CD4-positive, alpha-beta T cell (primary cell): Measurements from ENCODE around the gene MAPK11. TPM values are rescaled to one million over a fixed set of nuclear protein-coding genes. Genes with fewer than 3 reads are reported as not detected.

Source experiments
- ATAC-seq: fragments of 200-7000 bp; cut with Tn5 transposase; one replicate; pipeline ENCODE4 v1.10.0; 2022; ENCODE audit warnings: mild to moderate bottlenecking; ENCODE audit not compliant: poor library complexity
- CTCF ChIA-PET: fragments of 350-600 bp; sonication (Branson Sonifier 250); formaldehyde crosslinking; loops from one replicate; lab custom pipeline; 2021; ENCODE audit warnings: antibody characterized with exemption, inconsistent platforms; lab: Charles Lee
- POLR2A ChIA-PET: fragments of 350-600 bp; sonication (Branson Sonifier 250); formaldehyde crosslinking; loops from one replicate; lab custom pipeline; 2021; ENCODE audit warnings: antibody characterized with exemption, inconsistent platforms; lab: Charles Lee
- DNase-seq, 14 experiments: peaks; one replicate each; pipeline ENCODE4 v3.0.0-alpha.2; 2013 to 2020; ENCODE audit warnings: mixed read lengths in 2 of 14
- H3K27ac ChIP-seq, 2 donors: one replicate each; pipeline versions ENCODE4 v1.5.1 to v1.7.0; 2013; ENCODE audit warnings: low read length in 2 of 2, low read depth in 1 of 2, mild to moderate bottlenecking in 1 of 2
- H3K27me3 ChIP-seq, 2 experiments: 1 replicate in 1 of 2; 2 replicates in 1 of 2; pipeline versions ENCODE4 v1.6.1 to v1.7.0; 2013; ENCODE audit warnings: low read length in 2 of 2, control low read depth in 1 of 2, mild to moderate bottlenecking in 1 of 2, moderate library complexity in 1 of 2; ENCODE audit not compliant: insufficient read depth in 2 of 2, control insufficient read depth in 1 of 2
- H3K36me3 ChIP-seq: one replicate; pipeline ENCODE4 v1.6.1; 2013; ENCODE audit warnings: low read length, control low read depth; ENCODE audit not compliant: insufficient read depth
- H3K4me1 ChIP-seq: one replicate; pipeline ENCODE4 v1.6.1; 2013; ENCODE audit warnings: low read length, control low read depth; ENCODE audit not compliant: insufficient read depth
- H3K4me3 ChIP-seq: one replicate; pipeline ENCODE4 v1.5.1; 2013; ENCODE audit warnings: mild to moderate bottlenecking, low read length, moderate library complexity
- H3K9me3 ChIP-seq, 2 experiments: 1 replicate in 1 of 2; 2 replicates in 1 of 2; pipeline versions ENCODE4 v1.6.1 to v1.7.0; 2013; ENCODE audit warnings: low read length in 2 of 2, mild to moderate bottlenecking in 2 of 2, control low read depth in 1 of 2, moderate library complexity in 1 of 2; ENCODE audit not compliant: control insufficient read depth in 1 of 2, insufficient read depth in 1 of 2
- H3K27ac Mint-ChIP-seq: one replicate; pipeline ENCODE4 v1.8.0; 2020; ENCODE audit warnings: mixed read lengths
- H3K27me3 Mint-ChIP-seq: one replicate; pipeline ENCODE4 v1.8.0; 2021; ENCODE audit warnings: mixed read lengths
- H3K36me3 Mint-ChIP-seq: one replicate; pipeline ENCODE4 v1.8.0; 2021; ENCODE audit warnings: low read depth, mixed read lengths
- H3K4me1 Mint-ChIP-seq: one replicate; pipeline ENCODE4 v1.8.0; 2021; ENCODE audit warnings: low read depth, mixed read lengths
- H3K4me3 Mint-ChIP-seq: one replicate; pipeline ENCODE4 v1.8.0; 2020; ENCODE audit warnings: mild to moderate bottlenecking, mixed read lengths
- H3K9me3 Mint-ChIP-seq: one replicate; pipeline ENCODE4 v1.8.0; 2020; ENCODE audit warnings: mixed read lengths
- intact Hi-C, 2 experiments: fragments of 100-400 bp; cut with DNase I in 1 of 2; cut with micrococcal nuclease in 1 of 2; formaldehyde crosslinking; loops; one replicate each; pipeline versions ENCODE4 v1.15.1 to v1.9.0; 2023 to 2025; cut with DNase I, micrococcal nuclease
- total RNA-seq, 174 experiments: library from RNA in 2 of 174; stranded (reverse) in 2 of 174; gene quantifications; one replicate each; pipeline ENCODE4 v1.2.3 and lab custom pipeline; 2021 to 2026
- TF ChIP-seq, protein P1 (sequence below): fragments of 200-600 bp; IDR thresholded peaks from one replicate; pipeline ENCODE4 v1.8.0; 2022; ENCODE audit warnings: antibody characterized with exemption, mild to moderate bottlenecking

Gene MAPK11
- total RNA-seq, 2 experiments from 2014 or later: 4.2 to 4.9 TPM

GRCh38 chr22:50302041-50302541 lies 31.9 kb upstream of the MAPK11 start:
- peaks cover 43% of the 10 kb centered on the region for H3K27me3 Mint-ChIP-seq
- intact Hi-C loops: no loop called here
- no peak overlapping the region for H3K27ac ChIP-seq
- no peaks in the 10 kb centered on the region for H3K36me3 Mint-ChIP-seq
- no peak overlapping the region for H3K27ac Mint-ChIP-seq
- CTCF ChIA-PET: no interaction called here
- peaks cover 42 to 44% of the 10 kb centered on the region in 2 experiments for H3K27me3 ChIP-seq
- TF ChIP-seq, protein P1, sequence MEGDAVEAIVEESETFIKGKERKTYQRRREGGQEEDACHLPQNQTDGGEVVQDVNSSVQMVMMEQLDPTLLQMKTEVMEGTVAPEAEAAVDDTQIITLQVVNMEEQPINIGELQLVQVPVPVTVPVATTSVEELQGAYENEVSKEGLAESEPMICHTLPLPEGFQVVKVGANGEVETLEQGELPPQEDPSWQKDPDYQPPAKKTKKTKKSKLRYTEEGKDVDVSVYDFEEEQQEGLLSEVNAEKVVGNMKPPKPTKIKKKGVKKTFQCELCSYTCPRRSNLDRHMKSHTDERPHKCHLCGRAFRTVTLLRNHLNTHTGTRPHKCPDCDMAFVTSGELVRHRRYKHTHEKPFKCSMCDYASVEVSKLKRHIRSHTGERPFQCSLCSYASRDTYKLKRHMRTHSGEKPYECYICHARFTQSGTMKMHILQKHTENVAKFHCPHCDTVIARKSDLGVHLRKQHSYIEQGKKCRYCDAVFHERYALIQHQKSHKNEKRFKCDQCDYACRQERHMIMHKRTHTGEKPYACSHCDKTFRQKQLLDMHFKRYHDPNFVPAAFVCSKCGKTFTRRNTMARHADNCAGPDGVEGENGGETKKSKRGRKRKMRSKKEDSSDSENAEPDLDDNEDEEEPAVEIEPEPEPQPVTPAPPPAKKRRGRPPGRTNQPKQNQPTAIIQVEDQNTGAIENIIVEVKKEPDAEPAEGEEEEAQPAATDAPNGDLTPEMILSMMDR: no peak
- POLR2A ChIA-PET: no interaction called here
- peaks cover 0 to 18% of the 10 kb centered on the region in 2 experiments for H3K9me3 ChIP-seq
- no peaks in the 10 kb centered on the region for H3K9me3 Mint-ChIP-seq
- no peak overlapping the region for H3K4me3 Mint-ChIP-seq
- DNase-seq (peak in 2 of 14 experiments; percentile 55 to 66), ATAC-seq (no peak)
- H3K36me3 ChIP-seq: no peaks in the 10 kb centered on the region
- no peak overlapping the region for H3K4me3 ChIP-seq
- no peaks in the 10 kb centered on the region for H3K4me1 Mint-ChIP-seq
- peaks cover 14% of the 10 kb centered on the region for H3K4me1 ChIP-seq

GRCh38 chr22:50301581-50301991 lies 31.4 kb upstream of the MAPK11 start:
- ATAC-seq: no peak
- H3K9me3 ChIP-seq: peaks cover 0 to 16% of the 10 kb centered on the region in 2 experiments
- H3K4me1 Mint-ChIP-seq: no peaks in the 10 kb centered on the region
- no peaks in the 10 kb centered on the region for H3K36me3 Mint-ChIP-seq
- H3K27me3 ChIP-seq: peaks cover 37 to 40% of the 10 kb centered on the region in 2 experiments
- no peaks in the 10 kb centered on the region for H3K36me3 ChIP-seq
- peaks cover 43% of the 10 kb centered on the region for H3K27me3 Mint-ChIP-seq
- TF ChIP-seq, protein P1: no peak
- H3K4me3 ChIP-seq: no peak overlapping the region
- intact Hi-C loops: no loop called here
- CTCF ChIA-PET: no interaction called here
- peaks cover 9% of the 10 kb centered on the region for H3K4me1 ChIP-seq
- no peak overlapping the region for H3K27ac ChIP-seq
- H3K27ac Mint-ChIP-seq: no peak overlapping the region
- H3K9me3 Mint-ChIP-seq: no peaks in the 10 kb centered on the region
- no peak for DNase-seq
- H3K4me3 Mint-ChIP-seq: no peak overlapping the region
- POLR2A ChIA-PET: no interaction called here

- Histone ChIP-seq H3K9me3 (peaks cover 0 to 14% of the 10 kb centered on the region in 2 experiments), H3K4me3 (no peak overlapping the region), H3K36me3 (no peaks in the 10 kb centered on the region), H3K27ac (no peak overlapping the region), H3K4me1 (peaks cover under 1% of the 10 kb centered on the region), H3K27me3 (peaks cover 29 to 35% of the 10 kb centered on the region in 2 experiments)
- DNase-seq (no peak), ATAC-seq (no peak)
- TF ChIP-seq, protein P1: no peak
- Mint-ChIP-seq H3K36me3 (no peaks in the 10 kb centered on the region), H3K9me3 (no peaks in the 10 kb centered on the region), H3K4me3 (peak overlapping the region; percentile 15), H3K27me3 (peaks cover 36% of the 10 kb centered on the region), H3K4me1 (no peaks in the 10 kb centered on the region), H3K27ac (no peak overlapping the region)
- POLR2A ChIA-PET: no interaction called here
- CTCF ChIA-PET: no interaction called here
- intact Hi-C loops: no loop called here
These were observed 30.6 kb upstream of the MAPK11 start for GRCh38 chr22:50300620-50301257.
